Rectal smooth muscle tissue (tissue), 1 donor: ENCODE data around the gene MAPK9.
"Not testable (repeated sequence)": the region's sequence is repeated elsewhere in the genome, so short reads cannot be mapped to it uniquely, and the experiment has no call there.

Experiments used
- H3K27ac ChIP-seq: one replicate; pipeline ENCODE4 v1.7.0; 2013; ENCODE audit warnings: low read depth, low read length, inconsistent platforms
- H3K27me3 ChIP-seq: one replicate; pipeline ENCODE4 v1.7.0; 2013; ENCODE audit warnings: low read length; ENCODE audit not compliant: control insufficient read depth, insufficient read depth
- H3K36me3 ChIP-seq: one replicate; pipeline ENCODE4 v1.7.0; 2013; ENCODE audit warnings: low read length; ENCODE audit not compliant: control insufficient read depth, insufficient read depth
- H3K4me1 ChIP-seq: one replicate; pipeline ENCODE4 v1.7.0; 2013; ENCODE audit warnings: low read length; ENCODE audit not compliant: control insufficient read depth, insufficient read depth
- H3K4me3 ChIP-seq: one replicate; pipeline ENCODE4 v1.7.0; 2013; ENCODE audit warnings: low read length
- H3K9ac ChIP-seq: one replicate; pipeline ENCODE4 v1.7.0; 2013; ENCODE audit warnings: low read length

Gene MAPK9

DNA sequence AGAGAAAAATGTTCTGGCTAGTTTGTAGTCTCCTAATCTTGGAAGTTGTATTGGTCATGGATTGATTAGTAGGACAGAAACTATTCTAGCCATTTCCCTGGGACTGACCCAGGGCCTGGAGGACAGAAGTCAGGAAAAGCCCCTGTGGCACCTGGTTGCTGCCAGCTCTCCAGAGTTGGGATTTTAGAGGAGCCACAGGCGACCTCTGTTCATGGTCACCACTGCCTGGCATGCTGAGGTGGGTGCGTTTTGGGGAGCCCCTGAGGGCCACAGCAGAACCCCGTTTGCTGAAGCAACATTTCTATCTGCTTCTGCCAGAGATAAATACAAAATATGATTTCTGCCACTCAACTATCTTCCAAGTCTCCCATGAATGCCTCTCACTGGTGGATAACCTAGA, 7.6 kb upstream of the MAPK9 start:
- Histone ChIP-seq H3K36me3 (peaks cover 2% of the 10 kb centered on the region), H3K9ac (no peak overlapping the region), H3K27me3 (no peaks in the 10 kb centered on the region), H3K4me3 (no peak overlapping the region), H3K4me1 (no peaks in the 10 kb centered on the region), H3K27ac (no peak overlapping the region)

DNA sequence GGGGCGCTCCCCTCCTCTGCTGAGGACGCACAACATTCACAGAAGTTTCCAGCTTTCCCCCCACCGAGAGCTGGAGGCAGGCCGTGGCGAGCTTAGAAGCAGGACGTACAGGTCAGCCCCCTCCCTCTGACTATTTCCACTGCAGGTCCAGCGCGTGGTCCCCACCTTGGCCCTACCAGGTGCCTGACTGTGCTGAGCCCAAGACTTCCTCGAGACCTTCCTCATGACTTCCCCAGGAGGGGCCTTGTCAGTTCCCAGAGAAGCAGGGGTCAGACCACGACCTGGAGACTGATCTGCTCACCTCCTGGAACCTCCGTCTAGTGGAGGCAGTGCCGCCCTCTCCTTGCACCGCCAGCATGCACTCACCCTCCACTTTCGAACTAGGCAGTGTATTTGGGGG, 7.1 kb upstream of the MAPK9 start:
- not testable (repeated sequence) for H3K4me3 ChIP-seq, H3K27me3 ChIP-seq, H3K4me1 ChIP-seq, H3K36me3 ChIP-seq, H3K9ac ChIP-seq, H3K27ac ChIP-seq

- Histone ChIP-seq H3K9ac (no peak overlapping the region), H3K4me1 (no peaks in the 10 kb centered on the region), H3K27ac (no peak overlapping the region), H3K4me3 (no peak overlapping the region), H3K27me3 (no peaks in the 10 kb centered on the region), H3K36me3 (peaks cover 2% of the 10 kb centered on the region)
Measured at GRCh38 chr5:180297587-180298282, 5.9 kb upstream of the MAPK9 start.

- H3K27me3 ChIP-seq: no peaks in the 10 kb centered on the region
- no peak overlapping the region for H3K27ac ChIP-seq
- H3K4me1 ChIP-seq: no peaks in the 10 kb centered on the region
Measured at GRCh38 chr5:180296771-180297170, 4.9 kb upstream of the MAPK9 start.

DNA sequence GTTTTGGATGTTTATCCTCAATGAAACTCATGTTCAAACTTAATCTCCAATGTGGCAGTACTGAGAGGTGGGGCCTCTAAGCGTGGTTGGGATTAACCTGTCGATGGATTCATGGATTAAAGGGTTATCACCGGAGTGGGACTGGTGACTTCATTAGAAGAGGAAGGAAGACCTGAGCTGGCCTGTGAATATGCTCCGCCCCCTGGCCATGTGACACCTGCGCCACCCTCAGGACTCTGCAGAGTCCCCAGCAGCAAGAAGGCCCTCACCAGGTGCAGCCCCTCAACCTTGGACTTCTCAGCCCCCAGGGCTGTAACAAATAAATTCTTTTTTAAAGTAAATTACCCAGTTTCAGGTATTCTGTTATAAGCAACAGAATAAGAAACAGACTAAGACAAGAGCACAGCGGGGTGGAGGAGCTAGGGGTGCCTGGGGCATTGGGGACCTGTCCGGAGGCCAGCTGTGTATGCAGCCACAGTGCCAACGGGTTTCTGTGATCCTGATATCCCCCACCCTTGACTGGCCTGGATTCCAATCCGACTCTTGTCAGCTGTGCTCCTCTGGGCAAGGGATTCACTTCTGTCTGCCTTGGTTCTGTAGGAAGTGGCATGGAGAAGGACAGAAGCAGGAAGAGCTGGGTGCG, 3.2 kb upstream of the MAPK9 start:
- H3K27ac ChIP-seq: no peak overlapping the region
- no peaks in the 10 kb centered on the region for H3K4me1 ChIP-seq
- no peak overlapping the region for H3K4me3 ChIP-seq
- peaks cover 2% of the 10 kb centered on the region for H3K36me3 ChIP-seq
- H3K9ac ChIP-seq: no peak overlapping the region
- H3K27me3 ChIP-seq: no peaks in the 10 kb centered on the region

More at GRCh38 chr5:180296771-180297170, 4.9 kb upstream of the MAPK9 start:
- H3K9ac ChIP-seq: no peak overlapping the region
- H3K36me3 ChIP-seq: peaks cover 2% of the 10 kb centered on the region
- H3K4me3 ChIP-seq: no peak overlapping the region

DNA sequence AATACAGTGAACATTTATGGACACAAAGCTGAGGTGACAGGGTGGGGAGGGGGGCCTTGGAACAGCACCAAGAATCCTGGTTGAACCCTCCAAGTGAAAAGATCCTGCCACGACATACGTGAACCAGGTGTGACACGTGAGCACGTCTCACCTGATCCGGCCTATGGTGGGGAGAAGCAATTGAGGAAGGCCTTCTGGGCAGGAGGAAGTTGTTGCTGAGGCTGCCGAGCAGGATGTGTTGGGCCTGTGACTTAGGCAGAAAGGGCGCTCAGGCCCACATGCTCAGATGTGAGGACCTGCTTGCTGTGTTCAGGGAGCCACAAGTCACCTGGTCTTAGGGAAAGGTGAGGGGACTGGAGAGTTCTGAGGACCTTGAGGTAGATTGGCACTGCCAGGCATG, 2.5 kb upstream of the MAPK9 start:
- Histone ChIP-seq H3K4me3 (no peak overlapping the region), H3K27me3 (no peaks in the 10 kb centered on the region), H3K9ac (no peak overlapping the region), H3K36me3 (peaks cover 2% of the 10 kb centered on the region), H3K4me1 (no peaks in the 10 kb centered on the region), H3K27ac (no peak overlapping the region)

DNA sequence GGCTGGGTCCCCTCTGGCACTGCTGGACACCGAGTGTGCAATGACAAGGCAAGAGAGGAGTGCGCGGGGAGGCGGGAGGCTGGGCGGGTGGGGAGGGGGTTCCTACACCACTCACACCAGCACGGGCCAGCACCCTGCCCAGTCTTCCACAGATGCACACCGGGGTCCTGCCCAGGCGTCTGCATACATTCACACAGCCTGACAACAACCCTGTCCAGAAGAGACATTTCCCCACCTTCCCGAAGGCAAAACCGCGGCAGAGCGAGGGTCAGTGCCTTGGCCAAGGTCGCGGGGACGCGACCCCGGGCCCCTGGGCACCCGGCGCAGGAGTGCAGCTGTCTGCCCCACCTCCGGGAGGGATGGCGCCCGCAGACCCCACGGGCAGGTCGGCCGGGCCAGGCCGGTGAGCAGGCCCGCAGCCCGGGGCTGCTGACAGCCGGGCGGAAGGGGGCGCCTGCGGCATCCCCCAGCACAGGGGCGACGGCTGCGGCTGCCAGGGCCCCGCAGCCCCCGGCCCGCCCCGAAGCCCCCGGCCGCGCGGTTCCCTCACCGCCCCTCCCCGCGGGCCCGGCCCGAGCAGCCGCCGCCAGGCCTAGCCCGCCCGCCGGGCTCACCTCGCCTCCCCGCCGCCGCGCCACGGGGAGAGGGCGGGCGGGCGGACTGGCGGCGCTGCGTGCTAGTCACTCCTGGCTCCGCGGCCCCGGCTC, 496 bp downstream of the MAPK9 start:
- Histone ChIP-seq H3K4me1 (no peaks in the 10 kb centered on the region), H3K27ac (no peak overlapping the region), H3K4me3 (peak overlapping the region; percentile 85)

DNA sequence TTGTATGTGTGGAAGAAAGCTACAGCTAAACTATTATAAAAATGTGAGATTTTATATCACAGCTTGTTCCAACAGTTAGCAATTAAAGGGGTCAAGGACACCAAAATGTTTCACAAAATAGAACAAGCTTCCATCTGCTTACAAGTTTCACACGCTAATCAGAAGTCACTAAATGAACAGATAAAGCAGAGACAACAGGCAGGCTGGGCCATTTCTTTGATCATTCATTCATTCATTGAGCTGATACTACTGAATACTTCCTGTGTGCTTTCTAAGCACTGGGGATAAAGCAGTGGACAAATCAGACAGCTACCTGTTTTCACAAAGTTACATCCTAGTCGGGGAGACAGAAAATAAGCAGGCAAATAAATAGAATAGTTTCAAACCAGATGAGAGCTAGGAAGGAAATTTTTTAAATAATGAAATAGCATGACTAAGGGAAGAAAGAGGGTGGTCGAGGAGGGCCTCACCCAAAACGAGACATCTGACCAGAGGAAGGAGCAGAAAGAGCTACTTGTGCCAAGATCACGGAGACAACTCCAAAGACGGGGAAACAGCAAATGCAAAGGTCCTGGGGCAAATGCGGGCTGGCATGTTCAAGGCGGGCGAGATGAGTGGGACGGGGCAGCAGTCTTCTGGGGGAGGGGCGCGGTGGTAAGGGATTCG, 1.2 kb downstream of the MAPK9 start:
- no peak overlapping the region for H3K9ac ChIP-seq
- no peak overlapping the region for H3K27ac ChIP-seq
- peaks cover 2% of the 10 kb centered on the region for H3K36me3 ChIP-seq
- H3K27me3 ChIP-seq: no peaks in the 10 kb centered on the region
- H3K4me1 ChIP-seq: no peaks in the 10 kb centered on the region
- H3K4me3 ChIP-seq: peak overlapping the region; percentile 85

More for the DNA sequence above, 496 bp downstream of the MAPK9 start:
- Histone ChIP-seq H3K27me3 (no peaks in the 10 kb centered on the region), H3K9ac (peak overlapping the region; percentile 33), H3K36me3 (peaks cover 2% of the 10 kb centered on the region)

DNA sequence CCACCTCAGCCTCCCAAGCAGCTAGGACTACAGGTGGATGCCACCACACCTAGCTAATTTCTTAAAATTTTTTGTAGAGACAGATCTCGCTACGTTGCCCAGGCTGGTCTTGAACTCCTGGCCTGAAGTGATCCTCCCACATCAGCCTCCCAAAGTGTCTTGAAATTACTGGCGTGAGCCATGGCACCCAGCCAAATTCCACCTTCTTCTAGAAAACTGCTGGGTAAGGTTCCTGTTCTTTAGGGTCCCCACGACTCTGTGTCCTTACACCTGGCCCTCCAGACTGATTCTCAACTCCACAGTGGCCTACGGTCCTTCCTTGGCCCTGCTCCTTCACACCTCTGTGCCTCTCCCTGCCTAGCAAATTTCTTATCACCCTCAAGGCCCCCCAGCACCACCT, 1.9 kb downstream of the MAPK9 start:
- Histone ChIP-seq H3K4me1 (no peaks in the 10 kb centered on the region), H3K36me3 (peaks cover 3% of the 10 kb centered on the region), H3K27me3 (no peaks in the 10 kb centered on the region), H3K9ac (no peak overlapping the region), H3K27ac (no peak overlapping the region), H3K4me3 (no peak overlapping the region)

DNA sequence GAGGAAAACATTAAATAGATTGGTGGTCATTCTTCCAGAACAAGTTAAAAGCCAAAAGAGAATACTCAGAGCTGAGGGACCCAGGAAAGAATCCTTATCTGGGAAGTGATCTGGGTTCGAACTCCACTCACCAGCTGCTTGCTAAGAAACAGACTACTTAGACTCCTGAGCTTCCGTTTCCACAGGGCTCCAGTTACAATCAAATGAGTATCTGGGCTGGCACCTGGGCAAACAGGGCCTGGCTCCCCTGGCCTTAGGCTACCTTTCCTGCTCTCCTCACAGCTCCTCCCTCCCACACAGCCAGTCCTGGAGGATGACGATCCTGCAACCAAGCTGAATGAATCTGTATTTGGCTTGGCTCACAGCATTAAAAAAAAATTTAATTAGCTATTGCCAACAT, 2.5 kb downstream of the MAPK9 start:
- H3K27me3 ChIP-seq: no peaks in the 10 kb centered on the region
- peaks cover 3% of the 10 kb centered on the region for H3K36me3 ChIP-seq
- H3K4me1 ChIP-seq: no peaks in the 10 kb centered on the region
- H3K9ac ChIP-seq: no peak overlapping the region
- no peak overlapping the region for H3K4me3 ChIP-seq
- H3K27ac ChIP-seq: no peak overlapping the region

DNA sequence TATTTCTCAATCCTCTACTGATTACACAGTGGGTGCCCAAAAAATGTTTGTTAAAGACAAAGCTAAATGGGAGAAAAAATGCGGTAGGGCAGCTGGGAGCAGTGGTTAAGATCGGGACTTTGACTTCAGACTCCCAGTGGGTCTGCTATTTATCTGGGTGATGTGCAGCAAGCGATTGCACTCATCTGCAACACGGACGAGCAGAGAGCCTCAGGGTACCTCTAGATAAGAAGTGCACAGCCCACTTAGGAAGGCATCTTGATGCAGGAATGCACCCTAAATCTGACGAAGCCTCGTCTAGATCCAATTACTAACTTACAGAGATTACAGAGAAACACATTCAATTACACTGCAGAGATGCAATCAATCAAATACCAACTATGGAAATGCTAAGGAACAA, 4.0 kb downstream of the MAPK9 start:
- H3K27ac ChIP-seq: no peak overlapping the region
- no peak overlapping the region for H3K9ac ChIP-seq
- no peaks in the 10 kb centered on the region for H3K4me1 ChIP-seq
- H3K4me3 ChIP-seq: no peak overlapping the region
- H3K36me3 ChIP-seq: peaks cover 5% of the 10 kb centered on the region
- H3K27me3 ChIP-seq: no peaks in the 10 kb centered on the region

GRCh38 chr5:180287404-180287803, 4.5 kb downstream of the MAPK9 start:
- Histone ChIP-seq H3K27ac (no peak overlapping the region), H3K4me1 (no peaks in the 10 kb centered on the region), H3K4me3 (no peak overlapping the region), H3K36me3 (peaks cover 5% of the 10 kb centered on the region), H3K9ac (no peak overlapping the region), H3K27me3 (no peaks in the 10 kb centered on the region)
